Transverse colon (tissue), 4 donors: ENCODE data around the gene TRIM47. TPM values are rescaled to one million over a fixed set of nuclear protein-coding genes. Genes with fewer than 3 reads are reported as not detected.

Source experiments
- DNase-seq: peaks from one replicate; pipeline ENCODE4 v3.0.0-alpha.2; 2019
- H3K27ac ChIP-seq, 4 donors: fragments of 200-600 bp; sonication (generic); 2 replicates each; pipeline ENCODE4 v1.5.1; 2016 to 2018; ENCODE audit warnings: inconsistent platforms in 4 of 4
- H3K27me3 ChIP-seq: fragments of 200-600 bp; sonication (generic); 2 replicates; pipeline ENCODE4 v1.5.1; 2017; ENCODE audit warnings: inconsistent platforms
- H3K36me3 ChIP-seq, 4 donors: fragments of 200-600 bp; sonication (generic); 2 replicates each; pipeline ENCODE4 v1.5.1; 2017 to 2019; ENCODE audit warnings: inconsistent platforms in 4 of 4
- H3K4me1 ChIP-seq, 4 donors: fragments of 200-600 bp; sonication (generic); 2 replicates each; pipeline ENCODE4 v1.5.1; 2017 to 2020; ENCODE audit warnings: inconsistent platforms in 4 of 4
- H3K4me3 ChIP-seq, 4 donors: fragments of 200-600 bp; sonication (generic); 1 replicate in 1 of 4; 2 replicates in 3 of 4; pipeline versions ENCODE4 v1.5.1 to v1.6.1; 2017 to 2019; ENCODE audit warnings: inconsistent platforms in 4 of 4
- H3K9me3 ChIP-seq, 2 donors: fragments of 200-600 bp; sonication (generic); 2 replicates each; pipeline ENCODE4 v1.5.1; 2017 to 2019; ENCODE audit warnings: inconsistent platforms in 2 of 2
- EP300 ChIP-seq: sonication (generic); formaldehyde crosslinking; IDR thresholded peaks from one replicate; pipeline ENCODE4 v1.6.1; 2017; ENCODE audit warnings: antibody characterized with exemption, low read depth
- POLR2A ChIP-seq: fragments of 450-650 bp; IDR thresholded peaks from one replicate; pipeline ENCODE4 v1.6.1; 2016; ENCODE audit warnings: antibody characterized with exemption, mild to moderate bottlenecking, moderate library complexity
- POLR2AphosphoS5 ChIP-seq, 3 donors: sonication (generic); formaldehyde crosslinking; IDR thresholded peaks; one replicate each; pipeline ENCODE4 v1.6.1; 2016; ENCODE audit warnings: antibody characterized with exemption in 3 of 3
- WGBS, 2 donors: methylation state at CpG; one replicate each; pipeline ENCODE4 v1.1.5; 2018; ENCODE audit warnings: low coverage in 1 of 2; 5-methylcytosine and 5-hydroxymethylcytosine counted together
- in situ Hi-C, 4 donors: fragments of 200-750 bp; cut with MboI; loops; one replicate each; pipeline versions ENCODE4 v1.15.0 to v1.15.1; 2017; ENCODE audit warnings: low sequenced_read_pairs in 3 of 4, low pct_ligation_motif_present in 1 of 4, low pct_unique_long_range_greater_than_20kb in 1 of 4
- intact Hi-C: fragments of 100-400 bp; cut with DNase I; formaldehyde crosslinking; loops from one replicate; pipeline ENCODE4 v1.15.1; 2023; ENCODE audit warnings: low total_unique reads
- total RNA-seq, 4 donors: library from RNA; depleted of rRNA; stranded (reverse); fragments of >200 nt; gene quantifications; one replicate each; pipeline ENCODE4 v1.1.0, GENCODE V29; 2016
- TF ChIP-seq, protein P1 (sequence below), 5 experiments: fragments of 200-600 bp in 3 of 5; fragments of 450-650 bp in 2 of 5; sonication (generic) in 3 of 5; IDR thresholded peaks; 1 replicate in 2 of 5; 2 replicates in 3 of 5; pipeline ENCODE4 v1.5.1; 2016 to 2017; ENCODE audit warnings: antibody characterized with exemption in 5 of 5, inconsistent platforms in 3 of 5, mild to moderate bottlenecking in 2 of 5, moderate library complexity in 1 of 5

Gene TRIM47
- total RNA-seq, 4 donors from 2014 or later, result 38.6 to 118 (median 41.0) TPM

DNA sequence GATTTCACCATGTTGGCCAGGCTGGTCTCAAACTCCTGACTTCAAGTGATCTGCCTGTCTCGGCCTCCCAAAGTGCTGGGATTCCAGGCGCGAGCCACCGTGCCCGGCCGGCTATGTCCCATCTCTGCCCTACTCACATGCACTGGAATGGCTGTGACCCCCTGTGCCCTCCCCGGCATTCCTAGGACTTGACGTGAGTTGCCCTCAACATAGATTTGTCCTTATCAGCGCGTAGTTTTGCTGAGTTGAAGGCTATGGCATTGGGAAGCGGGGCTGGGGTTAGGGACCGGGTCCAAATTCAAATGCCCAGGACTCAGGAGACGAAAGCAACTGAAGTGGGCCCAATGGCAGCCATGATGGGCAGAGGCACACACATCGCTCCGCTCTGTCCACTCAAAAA lies 40.0 kb downstream of the TRIM47 start:
- H3K27ac ChIP-seq, result no peak overlapping the region
- no peak for TF ChIP-seq POLR2AphosphoS5 (IDR thresholded peaks at IDR 0.05)
- TF ChIP-seq POLR2A, result no peak
- TF ChIP-seq, protein P1, sequence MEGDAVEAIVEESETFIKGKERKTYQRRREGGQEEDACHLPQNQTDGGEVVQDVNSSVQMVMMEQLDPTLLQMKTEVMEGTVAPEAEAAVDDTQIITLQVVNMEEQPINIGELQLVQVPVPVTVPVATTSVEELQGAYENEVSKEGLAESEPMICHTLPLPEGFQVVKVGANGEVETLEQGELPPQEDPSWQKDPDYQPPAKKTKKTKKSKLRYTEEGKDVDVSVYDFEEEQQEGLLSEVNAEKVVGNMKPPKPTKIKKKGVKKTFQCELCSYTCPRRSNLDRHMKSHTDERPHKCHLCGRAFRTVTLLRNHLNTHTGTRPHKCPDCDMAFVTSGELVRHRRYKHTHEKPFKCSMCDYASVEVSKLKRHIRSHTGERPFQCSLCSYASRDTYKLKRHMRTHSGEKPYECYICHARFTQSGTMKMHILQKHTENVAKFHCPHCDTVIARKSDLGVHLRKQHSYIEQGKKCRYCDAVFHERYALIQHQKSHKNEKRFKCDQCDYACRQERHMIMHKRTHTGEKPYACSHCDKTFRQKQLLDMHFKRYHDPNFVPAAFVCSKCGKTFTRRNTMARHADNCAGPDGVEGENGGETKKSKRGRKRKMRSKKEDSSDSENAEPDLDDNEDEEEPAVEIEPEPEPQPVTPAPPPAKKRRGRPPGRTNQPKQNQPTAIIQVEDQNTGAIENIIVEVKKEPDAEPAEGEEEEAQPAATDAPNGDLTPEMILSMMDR (IDR thresholded peaks at IDR 0.05), result no peak
- no peak for TF ChIP-seq EP300
- no peaks in the 10 kb centered on the region for H3K36me3 ChIP-seq
- 94 to 97% methylated on average over 6 to 15 of the region's 15 CpGs for WGBS, 2 donors
- H3K9me3 ChIP-seq, result no peaks in the 10 kb centered on the region
- in situ Hi-C loops (no loop called here), intact Hi-C loops (no loop called here)
- DNase-seq, result no peak
- H3K4me3 ChIP-seq, result no peak overlapping the region
- H3K27me3 ChIP-seq, result no peaks in the 10 kb centered on the region
- no peaks in the 10 kb centered on the region for H3K4me1 ChIP-seq

DNA sequence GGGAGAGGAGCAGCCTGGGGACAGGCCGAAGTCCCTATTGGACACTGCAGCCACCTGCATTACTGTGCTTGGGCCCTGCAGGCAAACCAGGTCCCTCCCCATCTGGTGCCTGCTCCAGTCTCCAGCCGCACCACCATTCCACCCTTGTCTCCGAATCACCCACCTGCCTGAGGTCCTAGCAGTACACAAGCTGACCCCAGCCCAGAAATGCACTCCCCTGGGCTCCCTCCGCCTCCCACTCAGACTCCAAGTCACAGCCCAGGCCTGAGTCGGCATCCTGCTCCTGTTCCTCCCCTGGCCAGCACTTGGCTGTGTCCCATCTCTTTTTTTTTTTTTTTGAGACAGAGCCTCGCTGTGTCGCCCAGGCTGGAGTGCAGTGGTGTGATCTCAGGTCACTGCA lies 40.5 kb downstream of the TRIM47 start:
- no peaks in the 10 kb centered on the region for H3K4me1 ChIP-seq
- in situ Hi-C loops, result no loop called here
- intact Hi-C loops, result no loop called here
- no peak for TF ChIP-seq EP300
- TF ChIP-seq POLR2A, result no peak
- no peak overlapping the region for H3K4me3 ChIP-seq
- H3K27me3 ChIP-seq, result no peaks in the 10 kb centered on the region
- no peak for DNase-seq
- no peaks in the 10 kb centered on the region for H3K9me3 ChIP-seq
- no peak overlapping the region for H3K27ac ChIP-seq
- no peaks in the 10 kb centered on the region for H3K36me3 ChIP-seq
- 78% methylated on average over 7 of the region's 7 CpGs; no CpG with 5 or more reads in 1 of the 2 donors for WGBS, 2 donors

DNA sequence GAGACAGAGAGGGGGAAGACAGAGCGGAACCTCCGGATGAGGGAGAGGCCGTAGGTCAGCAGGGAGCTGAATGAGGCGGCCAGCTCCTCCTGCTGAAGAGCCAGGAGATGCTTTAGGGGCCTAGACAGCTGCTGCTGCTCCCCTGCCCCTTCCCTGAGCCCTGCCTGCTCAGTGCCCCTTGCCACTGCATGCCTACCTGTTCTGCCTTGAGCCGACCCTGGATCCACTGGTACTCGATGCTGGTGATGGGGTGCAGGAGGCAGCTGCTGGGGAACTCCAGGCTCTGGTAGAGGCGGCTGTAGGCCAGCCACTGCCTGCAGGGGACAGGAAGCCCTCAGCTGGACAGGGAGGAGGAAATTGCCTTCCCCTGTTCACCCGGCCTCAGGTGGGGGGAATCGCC lies 41.8 kb downstream of the TRIM47 start:
- 86 to 100% methylated on average over 2 to 9 of the region's 9 CpGs for WGBS, 2 donors
- H3K4me3 ChIP-seq, result no peak overlapping the region
- no peak overlapping the region for H3K27ac ChIP-seq
- intact Hi-C loops (no loop called here), in situ Hi-C loops (no loop called here)
- H3K4me1 ChIP-seq, result peaks cover 0 to 4% (median 0%) of the 10 kb centered on the region in 4 donors
- no peak for DNase-seq
- TF ChIP-seq POLR2AphosphoS5 (IDR thresholded peaks at IDR 0.05), result no peak
- TF ChIP-seq EP300, result no peak
- TF ChIP-seq, protein P1 (IDR thresholded peaks at IDR 0.05), result no peak
- no peak for TF ChIP-seq POLR2A
- no peaks in the 10 kb centered on the region for H3K36me3 ChIP-seq
- no peaks in the 10 kb centered on the region for H3K9me3 ChIP-seq
- H3K27me3 ChIP-seq, result no peaks in the 10 kb centered on the region

DNA sequence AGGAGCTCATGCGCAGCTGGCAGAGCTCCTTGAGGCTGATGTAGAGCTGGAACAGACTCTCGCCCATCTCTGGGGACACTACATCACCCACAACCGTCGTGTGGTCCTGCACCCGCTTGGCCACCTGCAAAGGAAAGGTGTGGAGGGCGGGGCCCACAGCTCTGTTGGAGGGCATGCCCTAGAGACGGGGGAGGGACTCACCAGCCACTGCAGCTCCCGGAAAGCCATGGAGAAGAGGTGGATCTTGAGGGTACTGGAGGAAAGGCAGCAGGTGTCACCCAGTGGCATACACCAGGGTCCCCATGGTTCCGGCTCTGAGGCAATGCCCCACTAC lies 42.8 kb downstream of the TRIM47 start:
- intact Hi-C loops, result no loop called here
- H3K4me3 ChIP-seq, result no peak overlapping the region
- H3K4me1 ChIP-seq, result peaks cover 0 to 12% (median 0%) of the 10 kb centered on the region in 4 donors
- H3K27ac ChIP-seq, result no peak overlapping the region
- H3K36me3 ChIP-seq, result no peaks in the 10 kb centered on the region
- TF ChIP-seq EP300, result no peak
- TF ChIP-seq, protein P1 (IDR thresholded peaks at IDR 0.05), result no peak
- no peak for TF ChIP-seq POLR2AphosphoS5 (IDR thresholded peaks at IDR 0.05)
- TF ChIP-seq POLR2A, result no peak
- no peaks in the 10 kb centered on the region for H3K27me3 ChIP-seq
- H3K9me3 ChIP-seq, result no peaks in the 10 kb centered on the region
- in situ Hi-C loops, result no loop called here
- WGBS, 2 donors, result 62% methylated on average over 9 of the region's 9 CpGs; no CpG with 5 or more reads in 1 of the 2 donors
- no peak for DNase-seq
